Metanephros (tissue), 2 donors: ENCODE data around the gene NOP9. TPM values are rescaled to one million over a fixed set of nuclear protein-coding genes. Genes with fewer than 3 reads are reported as not detected.

Experiments used
- small RNA-seq: library from RNA; depleted of rRNA; stranded (forward); fragments of <200 nt; gene quantifications from one replicate; pipeline ENCODE3, GENCODE V24; 2014; ENCODE audit warnings: low replicate concordance
- total RNA-seq: library from RNA; depleted of rRNA; stranded (reverse); fragments of >200 nt; gene quantifications from one replicate; pipeline ENCODE4 v1.2.3, GENCODE V29; 2014

NOP9 gene, protein sequence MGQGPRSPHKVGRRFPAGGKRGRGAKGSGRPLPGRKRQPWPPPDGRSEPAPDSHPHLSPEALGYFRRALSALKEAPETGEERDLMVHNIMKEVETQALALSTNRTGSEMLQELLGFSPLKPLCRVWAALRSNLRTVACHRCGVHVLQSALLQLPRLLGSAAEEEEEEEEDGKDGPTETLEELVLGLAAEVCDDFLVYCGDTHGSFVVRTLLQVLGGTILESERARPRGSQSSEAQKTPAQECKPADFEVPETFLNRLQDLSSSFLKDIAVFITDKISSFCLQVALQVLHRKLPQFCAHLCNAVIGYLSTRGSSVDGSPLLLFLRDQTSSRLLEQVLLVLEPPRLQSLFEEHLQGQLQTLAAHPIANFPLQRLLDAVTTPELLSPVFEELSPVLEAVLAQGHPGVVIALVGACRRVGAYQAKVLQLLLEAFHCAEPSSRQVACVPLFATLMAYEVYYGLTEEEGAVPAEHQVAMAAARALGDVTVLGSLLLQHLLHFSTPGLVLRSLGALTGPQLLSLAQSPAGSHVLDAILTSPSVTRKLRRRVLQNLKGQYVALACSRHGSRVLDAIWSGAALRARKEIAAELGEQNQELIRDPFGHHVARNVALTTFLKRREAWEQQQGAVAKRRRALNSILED
- 18.5 TPM for total RNA-seq

GRCh38 chr14:24299255-24300191, at the start of gene NOP9, which contains the start of gene DHRS1:
Gene NOP9, plus strand, starts transcription at chr14:24299850. Its CDS starts 105 bp downstream, at chr14:24299955.
Gene DHRS1, minus strand, starts transcription at chr14:24299780. Its CDS starts 674 bp downstream, at chr14:24299106.

GRCh38 chr14:24262821-24263733, 36.6 kb upstream of the NOP9 start, which contains the start of gene TGM1:
Gene TGM1, minus strand, starts transcription at chr14:24263177. Its CDS starts 825 bp downstream, at chr14:24262352.

GRCh38 chr14:24271134-24271833, 28.4 kb upstream of the NOP9 start, which contains the start of gene RABGGTA:
Gene RABGGTA, minus strand, starts transcription at chr14:24271597. Its CDS starts 482 bp downstream, at chr14:24271115.

GRCh38 chr14:24307575-24308341, 8.1 kb downstream of the NOP9 start, which contains the start of gene CIDEB:
Gene CIDEB, minus strand, starts transcription at chr14:24307977. Its CDS starts 119 bp downstream, at chr14:24307858.

DNA sequence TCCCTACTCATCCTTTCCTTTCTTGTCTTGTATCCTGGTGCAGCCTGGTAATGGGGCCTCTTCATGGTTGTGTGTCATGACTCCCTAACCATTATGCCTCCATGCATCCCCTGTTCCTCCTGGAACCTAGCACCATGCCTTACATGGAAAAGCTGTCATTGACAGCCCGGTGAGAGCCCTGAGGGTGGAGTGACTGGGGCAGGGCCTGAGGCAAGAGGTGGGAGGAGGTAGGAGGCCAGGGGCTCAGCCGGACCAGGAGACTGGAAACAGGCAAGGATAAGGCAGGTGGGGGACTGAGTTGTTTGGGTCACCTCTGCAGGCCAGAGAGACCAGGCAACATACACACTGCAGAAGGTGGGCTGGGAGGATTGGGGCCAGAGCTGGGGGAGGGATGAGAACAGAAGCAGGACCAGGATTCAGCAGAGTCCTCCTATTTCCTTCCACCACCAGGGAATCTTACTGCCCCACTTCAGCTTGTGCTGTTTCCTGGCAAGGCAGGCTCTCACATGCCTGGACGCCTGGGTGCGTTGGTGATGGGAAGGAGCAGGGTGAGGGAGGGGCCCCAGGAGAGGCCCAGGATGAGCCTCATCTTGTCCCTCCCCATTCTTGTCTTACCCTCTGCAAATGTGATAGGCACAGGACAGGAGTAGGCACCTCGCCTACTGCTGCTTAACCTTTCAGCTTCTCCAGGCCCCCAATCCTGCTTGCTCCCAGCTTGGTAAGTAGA, 10.1 kb downstream of the NOP9 start, which contains the start of gene LTB4R2:
TSS of gene LTB4R2 (plus strand) at position 603 of the 727 bp plus-strand sequence. CDS start 525 bp downstream, outside the sequence.

DNA sequence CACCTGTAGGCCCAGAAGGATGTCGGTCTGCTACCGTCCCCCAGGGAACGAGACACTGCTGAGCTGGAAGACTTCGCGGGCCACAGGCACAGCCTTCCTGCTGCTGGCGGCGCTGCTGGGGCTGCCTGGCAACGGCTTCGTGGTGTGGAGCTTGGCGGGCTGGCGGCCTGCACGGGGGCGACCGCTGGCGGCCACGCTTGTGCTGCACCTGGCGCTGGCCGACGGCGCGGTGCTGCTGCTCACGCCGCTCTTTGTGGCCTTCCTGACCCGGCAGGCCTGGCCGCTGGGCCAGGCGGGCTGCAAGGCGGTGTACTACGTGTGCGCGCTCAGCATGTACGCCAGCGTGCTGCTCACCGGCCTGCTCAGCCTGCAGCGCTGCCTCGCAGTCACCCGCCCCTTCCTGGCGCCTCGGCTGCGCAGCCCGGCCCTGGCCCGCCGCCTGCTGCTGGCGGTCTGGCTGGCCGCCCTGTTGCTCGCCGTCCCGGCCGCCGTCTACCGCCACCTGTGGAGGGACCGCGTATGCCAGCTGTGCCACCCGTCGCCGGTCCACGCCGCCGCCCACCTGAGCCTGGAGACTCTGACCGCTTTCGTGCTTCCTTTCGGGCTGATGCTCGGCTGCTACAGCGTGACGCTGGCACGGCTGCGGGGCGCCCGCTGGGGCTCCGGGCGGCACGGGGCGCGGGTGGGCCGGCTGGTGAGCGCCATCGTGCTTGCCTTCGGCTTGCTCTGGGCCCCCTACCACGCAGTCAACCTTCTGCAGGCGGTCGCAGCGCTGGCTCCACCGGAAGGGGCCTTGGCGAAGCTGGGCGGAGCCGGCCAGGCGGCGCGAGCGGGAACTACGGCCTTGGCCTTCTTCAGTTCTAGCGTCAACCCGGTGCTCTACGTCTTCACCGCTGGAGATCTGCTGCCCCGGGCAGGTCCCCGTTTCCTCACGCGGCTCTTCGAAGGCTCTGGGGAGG, 11.3 kb downstream of the NOP9 start, which contains the start of gene LTB4R:
TSS of gene LTB4R (plus strand) at position 857 of the 959 bp plus-strand sequence. CDS start 4,150 bp downstream, outside the sequence.

DNA sequence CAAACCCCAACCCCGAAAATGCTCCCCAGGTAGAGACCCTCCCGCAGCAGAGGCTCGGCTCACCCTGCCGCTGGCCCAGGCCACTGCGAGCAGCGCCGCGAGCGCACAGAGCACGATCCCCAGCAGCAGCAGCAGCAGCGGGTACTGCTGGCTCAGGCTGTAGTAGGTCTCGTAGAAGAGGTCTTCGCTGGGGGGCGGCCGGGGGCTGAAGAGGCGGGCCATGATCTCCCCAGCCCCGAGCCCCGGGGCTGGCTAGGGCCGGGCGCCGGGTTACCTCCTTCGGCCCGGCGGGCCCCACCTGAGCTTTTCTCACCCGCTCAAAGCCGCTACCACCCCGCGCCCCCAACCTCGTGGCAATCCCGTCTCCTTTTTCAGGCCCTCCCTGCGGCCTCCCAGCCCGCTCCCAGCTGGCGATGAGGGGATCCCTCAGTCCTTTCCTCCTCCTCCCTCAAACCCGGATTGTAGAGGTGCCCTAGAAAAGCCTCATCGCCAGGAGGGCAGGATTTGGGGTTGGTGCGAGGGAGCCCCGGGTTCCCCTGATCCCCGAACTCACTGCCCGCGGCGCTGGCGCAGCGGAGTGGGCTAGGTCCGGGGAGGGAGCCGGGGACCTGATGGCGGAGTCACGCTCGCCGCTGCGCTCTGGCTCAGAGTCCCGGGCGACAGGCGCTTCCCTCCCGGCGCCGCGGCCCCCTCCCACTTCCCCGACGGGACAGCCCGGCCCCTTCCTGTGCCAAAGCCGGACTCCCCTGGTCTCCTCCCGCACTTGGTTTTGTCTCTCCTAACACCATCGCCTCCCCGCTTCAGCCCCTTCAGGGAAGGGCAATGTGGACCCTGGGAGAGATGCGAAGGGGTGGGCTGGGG, 35.0 kb downstream of the NOP9 start, which contains the start of gene ADCY4:
TSS of gene ADCY4 (minus strand) at position 641 of the 861 bp plus-strand sequence. CDS start at position 222, 419 bp downstream.

DNA sequence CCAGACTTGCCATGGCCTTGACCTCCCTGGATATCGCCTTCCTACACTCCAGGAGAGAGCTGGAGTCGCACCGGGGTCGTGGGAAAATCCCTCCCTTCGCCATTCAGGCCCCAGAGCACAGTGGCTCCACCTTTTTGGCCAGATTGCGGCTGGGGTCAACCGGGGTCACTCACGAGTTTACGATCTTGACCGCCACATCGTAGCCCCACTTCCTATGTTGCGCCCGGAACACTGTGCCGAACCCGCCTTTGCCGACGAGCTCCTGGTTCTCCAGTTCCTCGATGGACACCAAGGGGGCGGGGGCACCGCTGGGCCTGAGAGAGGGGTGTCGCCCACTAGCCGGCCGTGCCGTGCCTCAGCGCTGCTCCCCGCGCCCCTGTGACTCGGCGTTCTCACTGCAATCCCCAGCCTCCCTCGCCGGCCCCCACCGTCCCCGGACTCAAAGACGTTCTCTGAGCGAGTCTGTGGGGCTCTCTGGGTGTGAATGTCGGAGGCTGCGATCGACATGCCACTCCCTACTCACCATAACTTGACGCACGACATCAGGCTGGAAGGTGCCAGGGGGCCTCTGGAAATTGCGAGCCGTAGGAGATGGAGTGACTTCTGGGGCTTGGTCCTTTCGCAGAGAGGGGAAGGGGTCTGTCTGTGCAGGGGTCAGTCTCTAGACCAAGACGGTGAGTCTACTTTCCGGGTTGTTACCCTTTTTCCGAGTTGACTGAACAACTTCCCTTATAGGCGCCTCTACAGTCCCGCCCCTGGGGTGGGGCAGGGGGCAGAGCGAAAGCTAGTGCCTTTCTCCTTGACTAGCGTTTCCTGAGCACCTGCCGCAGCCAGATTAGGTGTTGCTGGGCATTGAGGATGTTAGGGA, 39.9 kb downstream of the NOP9 start, which contains the start of gene RIPK3:
TSS of gene RIPK3 (minus strand) at position 708 of the 868 bp plus-strand sequence. CDS start at position 543, 165 bp downstream.

Small RNAs within 50 kb of the gene (small RNA-seq; reads per million reads assigned to genes)
- gene RF00026 = not detected

Other genes with a start within 250 kb of the NOP9 start
- gene CARMIL3, start 247.8 kb upstream of the NOP9 start, total RNA-seq = 1.9 TPM
- not detected for gene CPNE6, start 228.3 kb upstream of the NOP9 start, total RNA-seq
- 26.3 TPM for gene PCK2, start 205.5 kb upstream of the NOP9 start, total RNA-seq
- gene DCAF11, start 185.1 kb upstream of the NOP9 start, total RNA-seq = 145 TPM
- 4.4 TPM for gene NRL, start 184.9 kb upstream of the NOP9 start, total RNA-seq
- 39.1 TPM for gene FITM1, start 169.2 kb upstream of the NOP9 start, total RNA-seq
- 95.0 TPM for gene PSME1, start 163.7 kb upstream of the NOP9 start, total RNA-seq
- gene EMC9, start 158.3 kb upstream of the NOP9 start, total RNA-seq = 13.4 TPM
- 85.5 TPM for gene PSME2, start 153.2 kb upstream of the NOP9 start, total RNA-seq
- 52.8 TPM for gene RNF31, start 152.4 kb upstream of the NOP9 start, total RNA-seq
- gene IRF9, start 138.6 kb upstream of the NOP9 start, total RNA-seq = 58.3 TPM
- gene REC8, start 127.8 kb upstream of the NOP9 start, total RNA-seq = 28.1 TPM
- 56.7 TPM for gene IPO4, start 111.0 kb upstream of the NOP9 start, total RNA-seq
- gene TM9SF1, start 104.4 kb upstream of the NOP9 start, total RNA-seq = 51.6 TPM
- not detected for gene TSSK4, start 94.2 kb upstream of the NOP9 start, total RNA-seq
- gene CHMP4A, start 86.4 kb upstream of the NOP9 start, total RNA-seq = 21.8 TPM
- gene MDP1, start 83.8 kb upstream of the NOP9 start, total RNA-seq = 14.4 TPM
- 56.1 TPM for gene NEDD8, start 67.5 kb upstream of the NOP9 start, total RNA-seq
- gene GMPR2, start 66.9 kb upstream of the NOP9 start, total RNA-seq = 60.7 TPM
- gene TINF2, start 57.2 kb upstream of the NOP9 start, total RNA-seq = 48.2 TPM
- 0.29 TPM for gene TGM1, start 36.7 kb upstream of the NOP9 start, total RNA-seq
- gene RABGGTA, start 28.3 kb upstream of the NOP9 start, total RNA-seq = 18.9 TPM
- 29.6 TPM for gene DHRS1, start 70 bp upstream of the NOP9 start, total RNA-seq
- gene CIDEB, start 8.1 kb downstream of the NOP9 start, total RNA-seq = 13.8 TPM
- gene LTB4R2, start 10.3 kb downstream of the NOP9 start, total RNA-seq = 9.1 TPM
- gene LTB4R, start 11.7 kb downstream of the NOP9 start, total RNA-seq = 6.7 TPM
- 29.7 TPM for gene ADCY4, start 35.2 kb downstream of the NOP9 start, total RNA-seq
- gene RIPK3, start 40.1 kb downstream of the NOP9 start, total RNA-seq = 4.3 TPM
- 53.0 TPM for gene NFATC4, start 68.3 kb downstream of the NOP9 start, total RNA-seq
- gene NYNRIN, start 99.2 kb downstream of the NOP9 start, total RNA-seq = 37.2 TPM
- gene CBLN3, start 129.8 kb downstream of the NOP9 start, total RNA-seq = 2.6 TPM
- 47.3 TPM for gene KHNYN, start 130.1 kb downstream of the NOP9 start, total RNA-seq
- gene SDR39U1, start 142.9 kb downstream of the NOP9 start, total RNA-seq = 28.1 TPM
- gene CMA1, start 208.4 kb downstream of the NOP9 start, total RNA-seq = not detected